ENCODE results near the gene MYL6. TPM values are rescaled to one million over a fixed set of nuclear protein-coding genes. Genes with fewer than 3 reads are reported as not detected.

The MYL6 gene
- total RNA-seq, 1 donor from 2014 or later = 590 TPM

DNA sequence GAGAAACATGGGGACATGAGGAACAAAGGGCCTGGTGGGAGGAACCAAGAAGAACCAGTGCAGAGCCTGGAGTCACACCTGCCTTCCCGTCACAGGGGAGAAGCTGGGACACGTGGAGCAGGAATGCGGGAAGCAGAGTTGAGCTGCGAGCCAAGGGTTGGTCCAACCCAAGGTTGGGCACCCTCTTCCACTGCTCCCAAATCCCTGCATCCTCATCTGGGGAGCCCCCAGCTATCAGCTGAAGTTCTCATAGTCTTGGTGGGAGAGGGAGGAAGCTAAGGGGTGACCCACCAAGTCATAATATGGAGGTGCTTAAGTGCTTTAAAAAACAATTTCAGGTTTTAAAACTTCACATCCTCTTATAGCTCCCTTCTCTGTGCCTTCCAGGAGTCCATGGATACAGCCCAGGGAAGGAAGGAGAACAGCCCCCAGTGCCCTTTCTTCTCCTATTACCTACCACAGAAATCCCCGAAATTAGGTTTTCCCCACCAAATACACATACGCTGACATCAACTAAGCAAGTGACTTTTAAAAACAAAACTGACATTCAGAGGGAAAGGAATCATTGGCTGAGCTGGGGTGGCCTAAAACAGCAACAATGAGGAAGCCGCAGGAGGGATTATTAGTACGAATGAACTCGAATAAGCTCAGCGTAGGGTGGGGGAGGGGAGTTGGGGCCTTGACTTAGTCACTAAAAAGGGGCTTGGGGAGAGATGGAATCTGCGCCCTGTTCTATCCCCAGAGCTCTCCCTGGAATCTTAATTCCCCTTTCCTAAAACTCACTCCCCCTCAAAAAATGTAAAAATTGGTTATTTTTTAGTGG is 4.5 kb downstream of the MYL6 start:
- no peak overlapping the region for H3K4me3 ChIP-seq (ENCODE audit: low read depth, low read length)
- no peaks in the 10 kb centered on the region for H3K27me3 ChIP-seq (ENCODE audit: control insufficient read depth, insufficient read depth, low read length)
- TF ChIP-seq, protein P1, sequence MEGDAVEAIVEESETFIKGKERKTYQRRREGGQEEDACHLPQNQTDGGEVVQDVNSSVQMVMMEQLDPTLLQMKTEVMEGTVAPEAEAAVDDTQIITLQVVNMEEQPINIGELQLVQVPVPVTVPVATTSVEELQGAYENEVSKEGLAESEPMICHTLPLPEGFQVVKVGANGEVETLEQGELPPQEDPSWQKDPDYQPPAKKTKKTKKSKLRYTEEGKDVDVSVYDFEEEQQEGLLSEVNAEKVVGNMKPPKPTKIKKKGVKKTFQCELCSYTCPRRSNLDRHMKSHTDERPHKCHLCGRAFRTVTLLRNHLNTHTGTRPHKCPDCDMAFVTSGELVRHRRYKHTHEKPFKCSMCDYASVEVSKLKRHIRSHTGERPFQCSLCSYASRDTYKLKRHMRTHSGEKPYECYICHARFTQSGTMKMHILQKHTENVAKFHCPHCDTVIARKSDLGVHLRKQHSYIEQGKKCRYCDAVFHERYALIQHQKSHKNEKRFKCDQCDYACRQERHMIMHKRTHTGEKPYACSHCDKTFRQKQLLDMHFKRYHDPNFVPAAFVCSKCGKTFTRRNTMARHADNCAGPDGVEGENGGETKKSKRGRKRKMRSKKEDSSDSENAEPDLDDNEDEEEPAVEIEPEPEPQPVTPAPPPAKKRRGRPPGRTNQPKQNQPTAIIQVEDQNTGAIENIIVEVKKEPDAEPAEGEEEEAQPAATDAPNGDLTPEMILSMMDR (IDR thresholded peaks at IDR 0.05; ENCODE audit: insufficient read depth, low read length, severe bottlenecking) = no peak
- FAIRE-seq (no peak), DNase-seq (ENCODE audit: low read depth) (no peak)
- H3K36me3 ChIP-seq (ENCODE audit: control insufficient read depth, insufficient read depth, low read length) = peaks cover 39% of the 10 kb centered on the region

DNA sequence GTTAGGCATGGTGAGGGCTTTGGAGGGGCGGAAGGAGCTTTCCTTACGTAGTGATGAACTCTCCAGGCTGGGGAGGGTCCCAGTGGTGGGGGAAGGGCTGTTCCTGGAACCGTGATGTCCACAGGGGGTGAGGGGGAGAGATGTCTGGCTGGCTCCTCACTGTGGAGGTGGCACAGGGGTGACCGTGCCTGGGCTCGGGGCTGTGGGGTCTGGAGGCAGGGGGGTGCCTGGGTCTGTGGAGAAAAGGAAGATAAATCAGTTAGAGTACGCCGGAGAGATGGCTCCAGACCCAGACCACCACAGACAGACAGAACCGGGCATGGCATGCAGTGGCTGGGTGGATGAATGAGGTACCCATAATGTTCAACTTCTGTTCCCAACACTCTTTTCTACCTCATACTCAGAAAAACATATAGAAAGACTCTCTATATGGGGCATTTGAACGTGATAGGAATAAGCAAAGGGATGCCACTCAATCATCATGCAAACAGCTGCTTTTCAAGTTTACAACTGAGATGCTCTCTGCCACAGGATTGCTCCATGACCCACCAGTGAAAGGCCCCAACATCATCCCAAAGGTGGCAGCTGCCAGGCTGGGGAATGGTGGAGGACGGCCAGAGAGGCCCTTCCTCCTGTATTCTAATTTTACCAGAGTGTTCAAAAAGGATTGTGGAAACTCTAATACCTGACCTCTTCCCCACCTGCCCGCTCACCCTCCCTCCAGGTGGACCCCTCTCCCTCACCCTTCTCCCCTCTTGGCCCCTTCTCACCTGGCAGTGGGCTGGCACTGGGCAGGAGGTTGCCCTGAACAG is 5.6 kb downstream of the MYL6 start:
- Histone ChIP-seq H3K4me3 (ENCODE audit: low read depth, low read length) (no peak overlapping the region), H3K27me3 (ENCODE audit: control insufficient read depth, insufficient read depth, low read length) (no peaks in the 10 kb centered on the region), H3K36me3 (ENCODE audit: control insufficient read depth, insufficient read depth, low read length) (peaks cover 43% of the 10 kb centered on the region)
- TF ChIP-seq, protein P1 (IDR thresholded peaks at IDR 0.05; ENCODE audit: insufficient read depth, low read length, severe bottlenecking) = no peak
- FAIRE-seq = no peak
- no peak for DNase-seq (ENCODE audit: low read depth)

DNA sequence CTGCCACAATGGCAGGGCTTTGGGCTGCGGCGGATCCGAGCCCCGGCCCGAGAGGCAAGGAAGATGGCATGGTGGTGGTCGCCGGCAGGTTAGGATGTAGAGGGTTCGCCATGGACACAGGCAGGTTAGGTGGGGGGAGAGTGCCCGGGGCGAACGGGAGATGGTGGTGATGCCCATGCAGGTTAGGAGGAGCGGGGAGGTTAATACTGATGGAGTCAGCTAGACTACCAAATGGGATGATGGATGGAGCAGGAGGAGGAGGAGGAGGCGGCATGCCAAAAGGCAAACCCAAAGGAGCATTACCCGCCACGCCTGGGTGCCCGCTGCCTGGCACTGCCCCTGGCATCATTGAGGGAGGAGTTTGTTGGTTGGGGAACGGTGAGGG is 6.2 kb downstream of the MYL6 start:
- Histone ChIP-seq H3K36me3 (ENCODE audit: control insufficient read depth, insufficient read depth, low read length) (peaks cover 44% of the 10 kb centered on the region), H3K27me3 (ENCODE audit: control insufficient read depth, insufficient read depth, low read length) (no peaks in the 10 kb centered on the region), H3K4me3 (ENCODE audit: low read depth, low read length) (no peak overlapping the region)
- FAIRE-seq (no peak), DNase-seq (ENCODE audit: low read depth) (no peak)
- TF ChIP-seq, protein P1 (IDR thresholded peaks at IDR 0.05; ENCODE audit: insufficient read depth, low read length, severe bottlenecking) = no peak

DNA sequence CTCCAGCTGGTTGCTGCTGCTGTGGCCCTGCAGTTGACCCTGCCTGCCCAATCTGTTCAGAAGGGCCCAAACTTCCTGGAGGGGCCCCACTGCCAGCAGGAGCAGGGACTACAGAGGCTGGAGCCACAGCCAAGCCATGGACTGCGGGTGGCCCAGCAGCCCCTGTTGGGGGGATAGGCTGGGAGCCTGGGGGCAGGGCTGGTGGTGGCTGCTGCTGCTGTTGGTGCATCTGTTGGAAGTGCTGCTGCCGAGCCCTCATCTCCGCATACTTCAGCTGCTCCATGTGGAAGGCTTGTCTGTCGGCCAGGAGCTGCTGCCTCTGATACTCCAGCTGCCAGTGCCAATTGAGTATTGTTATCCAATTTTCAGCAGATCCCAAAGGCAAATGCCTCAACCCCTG is 7.2 kb downstream of the MYL6 start:
- DNase-seq (ENCODE audit: low read depth) (no peak), FAIRE-seq (no peak)
- Histone ChIP-seq H3K36me3 (ENCODE audit: control insufficient read depth, insufficient read depth, low read length) (peaks cover 42% of the 10 kb centered on the region), H3K4me3 (ENCODE audit: low read depth, low read length) (no peak overlapping the region), H3K27me3 (ENCODE audit: control insufficient read depth, insufficient read depth, low read length) (no peaks in the 10 kb centered on the region)
- TF ChIP-seq, protein P1 (IDR thresholded peaks at IDR 0.05; ENCODE audit: insufficient read depth, low read length, severe bottlenecking) = no peak

DNA sequence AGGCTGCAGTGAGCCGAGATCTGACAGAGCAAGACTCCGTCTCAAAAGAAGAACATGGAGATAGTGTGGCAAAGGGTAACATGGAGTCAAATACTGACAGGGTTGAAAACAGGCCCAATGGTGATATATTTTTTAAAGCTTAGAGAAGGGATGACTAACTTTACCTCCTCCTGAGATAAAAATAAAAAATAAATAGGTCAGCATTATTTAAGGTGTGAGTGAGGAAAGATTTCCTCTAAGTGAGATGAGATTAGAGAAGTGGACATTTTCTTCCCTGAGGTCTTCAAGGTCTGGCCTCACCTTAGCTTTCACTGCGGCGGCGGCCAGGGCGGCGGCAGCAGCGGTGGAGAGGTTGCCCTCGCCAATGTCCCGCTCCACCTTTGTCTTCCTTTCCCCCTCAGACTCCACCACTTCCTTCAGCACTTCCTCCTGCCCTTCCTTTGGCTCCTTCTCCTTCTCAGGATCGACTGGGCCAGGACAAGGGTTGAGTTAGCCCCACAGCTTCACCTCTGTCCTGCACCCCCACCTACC is 11.1 kb downstream of the MYL6 start:
- Histone ChIP-seq H3K4me3 (ENCODE audit: low read depth, low read length) (no peak overlapping the region), H3K27me3 (ENCODE audit: control insufficient read depth, insufficient read depth, low read length) (no peaks in the 10 kb centered on the region), H3K36me3 (ENCODE audit: control insufficient read depth, insufficient read depth, low read length) (peaks cover 37% of the 10 kb centered on the region)
- DNase-seq (ENCODE audit: low read depth) = no peak
- TF ChIP-seq, protein P1 (IDR thresholded peaks at IDR 0.05; ENCODE audit: insufficient read depth, low read length, severe bottlenecking) = no peak
- FAIRE-seq = no peak
